ENCODE results near the gene METTL9.
"Not testable (repeated sequence)": the region's sequence is repeated elsewhere in the genome, so short reads cannot be mapped to it uniquely, and the experiment has no call there.

METTL9 gene

DNA sequence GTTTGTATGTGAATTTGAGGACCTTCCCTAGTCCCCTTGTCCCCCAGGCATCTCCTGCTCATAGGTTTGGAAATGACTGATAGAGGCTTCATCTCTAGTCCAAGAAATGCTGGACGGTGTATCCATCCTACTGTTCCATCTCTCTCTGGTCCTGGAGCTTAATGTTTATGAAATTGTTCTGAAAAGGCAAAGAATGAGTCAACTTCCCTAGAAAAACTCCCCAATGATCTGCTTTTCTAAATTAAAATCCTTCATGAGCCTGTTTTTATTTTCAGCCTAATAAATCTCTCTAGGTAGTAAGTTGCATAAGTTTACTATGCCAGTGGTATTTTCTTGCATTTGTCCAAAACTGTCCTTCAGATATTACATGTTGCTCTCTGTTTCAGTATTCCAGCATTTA, 55.1 kb downstream of the METTL9 start:
- no peak overlapping the region for H3K9ac ChIP-seq (ENCODE audit: low read depth, low read length)
- H3K9me3 ChIP-seq (replicated peaks; ENCODE audit: low read length) = no peaks in the 10 kb centered on the region
- peaks cover 51% of the 10 kb centered on the region for H3K36me3 ChIP-seq (ENCODE audit: insufficient read depth, low read length)
- H3K4me3 ChIP-seq (ENCODE audit: low read length) = no peak overlapping the region
- H3K4me1 ChIP-seq (ENCODE audit: control insufficient read depth, insufficient read depth, low read length) = peaks cover 15% of the 10 kb centered on the region
- H3K27me3 ChIP-seq (ENCODE audit: control insufficient read depth, insufficient read depth, low read length) = no peaks in the 10 kb centered on the region
- no peak overlapping the region for H3K4me2 ChIP-seq (ENCODE audit: low read length)

DNA sequence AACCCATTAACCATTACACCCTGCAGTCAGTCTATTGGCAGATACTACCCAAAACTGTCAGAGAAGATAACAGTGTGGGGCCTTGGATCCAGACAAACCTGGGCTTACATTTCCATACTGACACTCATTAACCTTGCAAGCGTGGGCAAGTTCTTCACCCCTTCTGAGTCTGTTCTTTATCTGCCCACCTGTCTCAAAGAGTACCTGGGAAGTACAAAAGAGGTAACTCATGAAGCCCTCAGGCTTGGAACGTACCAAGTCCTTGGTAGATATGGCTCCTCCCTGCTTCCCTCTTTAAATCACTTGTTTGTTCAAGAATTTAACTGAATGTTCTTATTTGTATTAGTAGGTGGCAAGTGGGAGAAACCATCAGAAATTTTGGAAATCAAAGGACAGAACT, 55.5 kb downstream of the METTL9 start:
- Histone ChIP-seq H3K27me3 (ENCODE audit: control insufficient read depth, insufficient read depth, low read length) (no peaks in the 10 kb centered on the region), H3K4me3 (ENCODE audit: low read length) (no peak overlapping the region), H3K4me2 (ENCODE audit: low read length) (no peak overlapping the region), H3K9me3 (replicated peaks; ENCODE audit: low read length) (no peaks in the 10 kb centered on the region), H3K36me3 (ENCODE audit: insufficient read depth, low read length) (peaks cover 49% of the 10 kb centered on the region), H3K4me1 (ENCODE audit: control insufficient read depth, insufficient read depth, low read length) (peaks cover 15% of the 10 kb centered on the region), H3K9ac (ENCODE audit: low read depth, low read length) (no peak overlapping the region)

DNA sequence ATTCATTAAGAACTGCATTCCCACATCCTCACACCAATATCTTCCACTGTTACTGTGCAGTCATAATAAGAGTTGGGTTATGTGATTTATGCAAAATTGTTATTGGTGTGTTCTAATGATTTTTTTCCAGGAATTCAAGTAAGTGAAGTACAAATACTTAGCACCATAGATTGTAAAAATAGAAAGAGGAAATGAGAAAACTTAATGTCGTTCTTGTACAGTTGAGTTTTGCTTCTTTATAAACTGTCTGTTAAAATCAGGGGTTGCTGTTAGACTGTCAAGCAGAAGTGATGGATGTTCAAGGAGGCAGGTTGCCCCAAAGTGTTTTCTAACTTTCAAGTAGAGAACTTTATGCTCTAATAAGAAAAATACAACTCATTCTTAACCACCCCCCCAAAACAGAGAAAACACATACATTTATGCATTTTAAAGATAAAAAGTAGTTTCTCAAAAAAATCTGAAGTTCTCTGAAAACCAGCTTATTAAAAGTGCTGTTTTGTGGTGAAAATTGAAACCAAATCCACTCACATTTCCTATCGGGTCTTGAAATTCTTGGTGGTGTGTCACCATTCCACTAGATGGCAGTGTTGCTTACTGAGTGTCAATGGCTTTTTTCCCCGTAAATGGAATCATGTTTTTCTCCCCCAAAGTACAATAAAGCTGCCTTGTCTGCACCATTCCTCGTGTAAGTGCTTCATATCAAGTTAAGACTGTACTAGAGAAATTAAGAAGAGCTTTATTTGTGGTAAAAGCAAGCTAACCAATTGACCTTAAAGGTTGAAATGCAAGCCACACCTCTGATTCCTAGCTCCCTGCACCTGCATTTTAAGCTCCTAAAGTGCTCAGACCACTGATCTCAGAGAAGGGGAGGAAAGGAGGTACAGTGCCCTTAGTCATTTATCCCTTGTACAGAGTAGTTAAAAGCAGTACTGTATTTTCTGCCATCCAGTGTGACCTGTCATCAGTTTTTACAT, 57.7 kb downstream of the METTL9 start:
- Histone ChIP-seq H3K27me3 (ENCODE audit: control insufficient read depth, insufficient read depth, low read length) (no peaks in the 10 kb centered on the region), H3K36me3 (ENCODE audit: insufficient read depth, low read length) (peaks cover 53% of the 10 kb centered on the region), H3K9ac (ENCODE audit: low read depth, low read length) (no peak overlapping the region), H3K9me3 (replicated peaks; ENCODE audit: low read length) (no peaks in the 10 kb centered on the region), H3K4me3 (ENCODE audit: low read length) (no peak overlapping the region), H3K4me2 (ENCODE audit: low read length) (no peak overlapping the region), H3K4me1 (ENCODE audit: control insufficient read depth, insufficient read depth, low read length) (peaks cover 15% of the 10 kb centered on the region)

DNA sequence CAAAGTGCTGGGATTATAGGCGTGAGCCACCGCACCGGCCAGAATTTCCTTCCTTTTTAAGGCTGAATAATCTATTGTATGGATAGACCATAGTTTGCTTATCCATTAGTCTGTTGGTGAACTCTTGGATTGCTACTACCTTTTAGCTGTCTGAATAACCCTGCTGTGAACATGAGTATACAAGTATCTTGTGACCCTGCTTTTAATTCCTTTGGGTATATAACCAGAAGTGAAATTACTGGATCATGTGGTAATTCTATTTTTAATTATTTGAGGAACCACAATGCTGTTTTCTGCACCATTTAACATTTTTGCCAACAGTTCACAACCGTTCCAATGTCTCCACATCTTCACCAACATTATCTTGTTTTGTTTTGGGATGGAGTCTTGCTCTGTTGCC, 59.7 kb downstream of the METTL9 start:
- H3K4me2 ChIP-seq (ENCODE audit: low read length) = no peak overlapping the region
- peaks cover 48% of the 10 kb centered on the region for H3K36me3 ChIP-seq (ENCODE audit: insufficient read depth, low read length)
- H3K4me1 ChIP-seq (ENCODE audit: control insufficient read depth, insufficient read depth, low read length) = peaks cover 10% of the 10 kb centered on the region
- H3K9me3 ChIP-seq (replicated peaks; ENCODE audit: low read length) = no peaks in the 10 kb centered on the region
- H3K27me3 ChIP-seq (ENCODE audit: control insufficient read depth, insufficient read depth, low read length) = peaks cover 4% of the 10 kb centered on the region
- no peak overlapping the region for H3K4me3 ChIP-seq (ENCODE audit: low read length)
- H3K9ac ChIP-seq (ENCODE audit: low read depth, low read length) = no peak overlapping the region

DNA sequence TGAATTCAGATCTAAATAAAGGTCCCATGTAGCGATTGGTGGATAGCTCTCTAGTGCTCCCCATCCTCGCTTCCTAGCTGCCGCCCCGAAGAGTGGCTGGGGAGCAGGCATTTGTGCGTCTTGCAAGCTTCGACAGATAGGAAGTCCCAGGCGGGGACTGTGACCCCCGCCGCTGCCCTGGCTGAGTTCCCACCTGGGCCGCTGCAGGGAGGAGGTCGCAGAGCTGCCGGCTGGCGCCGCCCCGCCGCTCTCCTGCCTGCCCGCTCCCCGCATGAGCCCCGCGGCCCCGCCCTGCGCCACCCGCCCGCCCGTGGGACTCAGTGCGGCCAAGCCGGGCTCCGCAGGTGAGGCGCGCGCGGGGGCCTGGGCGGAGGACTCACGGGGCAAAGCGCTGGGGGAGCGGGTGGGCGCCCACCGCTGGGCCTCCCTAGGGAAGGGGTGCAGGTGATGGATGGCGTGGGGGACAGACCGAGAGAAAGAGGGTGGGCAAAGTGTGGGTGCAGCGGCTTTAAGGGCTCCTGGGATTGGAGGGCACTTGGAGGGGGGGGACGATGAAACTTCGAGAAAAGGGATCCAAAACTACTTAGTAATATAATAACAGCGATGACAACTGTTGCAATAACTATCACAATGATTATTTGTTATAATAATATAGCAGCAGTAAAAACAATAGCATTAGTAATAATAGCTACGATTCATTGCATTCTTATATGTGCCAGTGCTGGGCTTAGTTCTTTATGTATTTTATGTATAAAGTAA, 64.7 kb downstream of the METTL9 start, which contains the start of gene OTOA:
TSS of gene OTOA (plus strand) at position 80 of the 759 bp plus-strand sequence. CDS start 14,547 bp downstream, outside the sequence.
- Histone ChIP-seq H3K9me3 (replicated peaks; ENCODE audit: low read length) (no peaks in the 10 kb centered on the region), H3K36me3 (ENCODE audit: insufficient read depth, low read length) (peaks cover 9% of the 10 kb centered on the region), H3K4me3 (ENCODE audit: low read length) (no peak within 1 kb of the TSS), H3K9ac (ENCODE audit: low read depth, low read length) (no peak within 1 kb of the TSS), H3K4me2 (ENCODE audit: low read length) (peak within 1 kb of the TSS; percentile 70), H3K27me3 (ENCODE audit: control insufficient read depth, insufficient read depth, low read length) (peaks cover 15% of the 10 kb centered on the region), H3K4me1 (ENCODE audit: control insufficient read depth, insufficient read depth, low read length) (no peaks in the 10 kb centered on the region)

DNA sequence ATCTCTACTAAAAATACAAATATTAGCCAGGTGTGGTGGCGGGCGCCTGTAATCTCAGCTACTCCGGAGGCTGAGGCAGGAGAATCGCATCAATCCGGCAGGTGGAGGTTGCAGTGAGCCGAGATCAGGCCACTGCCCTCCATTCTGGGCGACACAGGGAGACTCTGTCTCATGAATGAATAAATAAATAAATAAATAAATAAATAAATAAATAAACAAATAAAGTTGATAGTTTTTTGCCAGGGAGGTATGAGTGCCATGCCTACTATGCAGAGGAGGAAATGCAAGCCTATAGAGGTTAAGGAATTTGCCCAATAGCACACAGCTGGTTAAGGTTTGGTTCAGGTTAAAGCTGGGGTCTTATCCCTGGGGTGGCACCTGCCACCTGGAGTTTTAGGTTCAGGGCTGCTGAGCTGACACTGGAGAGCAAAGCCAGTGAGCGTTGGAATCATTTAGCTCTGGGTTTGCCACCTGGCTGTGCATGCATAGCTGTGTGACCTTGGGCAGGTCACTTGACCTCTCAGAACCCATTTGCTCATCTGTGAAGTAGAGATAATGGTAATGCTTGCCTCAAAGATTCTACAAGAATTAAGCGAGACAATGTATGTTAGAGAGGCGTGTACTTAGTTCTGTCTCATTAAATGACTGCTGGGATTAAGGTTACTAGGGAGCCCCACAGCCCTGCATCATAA, 65.6 kb downstream of the METTL9 start:
- no peak overlapping the region for H3K4me3 ChIP-seq (ENCODE audit: low read length)
- H3K9ac ChIP-seq (ENCODE audit: low read depth, low read length) = no peak overlapping the region
- peaks cover 20% of the 10 kb centered on the region for H3K27me3 ChIP-seq (ENCODE audit: control insufficient read depth, insufficient read depth, low read length)
- H3K36me3 ChIP-seq (ENCODE audit: insufficient read depth, low read length) = peaks cover 4% of the 10 kb centered on the region
- H3K4me2 ChIP-seq (ENCODE audit: low read length) = no peak overlapping the region
- no peaks in the 10 kb centered on the region for H3K4me1 ChIP-seq (ENCODE audit: control insufficient read depth, insufficient read depth, low read length)
- H3K9me3 ChIP-seq (replicated peaks; ENCODE audit: low read length) = no peaks in the 10 kb centered on the region

DNA sequence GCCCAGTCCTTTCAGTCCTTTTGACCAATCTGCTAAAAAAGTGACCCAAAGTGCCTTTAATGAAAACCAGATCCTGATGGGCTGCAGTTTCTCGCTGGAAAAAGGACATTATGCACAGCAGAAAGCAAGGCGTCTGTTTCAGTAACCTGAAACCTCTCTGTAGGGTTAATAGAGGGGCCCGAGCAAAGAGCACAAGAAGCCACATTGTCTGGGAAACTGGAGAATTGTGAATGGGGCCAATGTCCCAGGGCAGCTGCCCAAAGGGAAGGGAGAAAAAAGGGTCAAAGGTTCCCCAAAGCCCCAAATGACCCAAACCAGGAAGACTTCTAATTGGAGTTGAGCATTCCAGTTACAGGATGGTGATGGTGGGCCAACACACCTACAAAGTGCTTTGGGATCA, 67.4 kb downstream of the METTL9 start:
- no peaks in the 10 kb centered on the region for H3K9me3 ChIP-seq (replicated peaks; ENCODE audit: low read length)
- H3K4me1 ChIP-seq (ENCODE audit: control insufficient read depth, insufficient read depth, low read length) = no peaks in the 10 kb centered on the region
- peaks cover 24% of the 10 kb centered on the region for H3K27me3 ChIP-seq (ENCODE audit: control insufficient read depth, insufficient read depth, low read length)
- H3K9ac ChIP-seq (ENCODE audit: low read depth, low read length) = no peak overlapping the region
- no peaks in the 10 kb centered on the region for H3K36me3 ChIP-seq (ENCODE audit: insufficient read depth, low read length)
- no peak overlapping the region for H3K4me2 ChIP-seq (ENCODE audit: low read length)
- H3K4me3 ChIP-seq (ENCODE audit: low read length) = no peak overlapping the region

DNA sequence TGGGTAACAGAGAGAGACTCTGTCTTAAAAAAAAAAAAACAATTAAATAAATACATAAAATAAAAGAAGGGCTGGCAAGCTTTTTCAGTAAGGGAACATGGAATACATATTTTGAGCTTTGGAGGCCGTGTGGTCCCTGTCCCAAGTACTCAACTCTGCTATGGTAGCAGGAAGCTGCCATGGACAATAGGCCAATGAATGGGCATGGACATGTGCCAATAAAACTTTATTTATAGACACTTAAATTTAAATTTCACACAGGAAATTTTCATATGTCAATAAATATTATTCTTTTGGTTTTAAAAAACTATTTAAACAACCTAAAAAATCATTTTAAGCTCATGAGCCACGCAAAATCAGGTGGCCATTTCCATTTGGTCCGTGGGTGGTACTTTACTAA, 68.2 kb downstream of the METTL9 start:
- no peaks in the 10 kb centered on the region for H3K4me1 ChIP-seq (ENCODE audit: control insufficient read depth, insufficient read depth, low read length)
- H3K4me3 ChIP-seq (ENCODE audit: low read length) = no peak overlapping the region
- no peak overlapping the region for H3K4me2 ChIP-seq (ENCODE audit: low read length)
- H3K9me3 ChIP-seq (replicated peaks; ENCODE audit: low read length) = no peaks in the 10 kb centered on the region
- H3K36me3 ChIP-seq (ENCODE audit: insufficient read depth, low read length) = no peaks in the 10 kb centered on the region
- H3K9ac ChIP-seq (ENCODE audit: low read depth, low read length) = no peak overlapping the region
- peaks cover 24% of the 10 kb centered on the region for H3K27me3 ChIP-seq (ENCODE audit: control insufficient read depth, insufficient read depth, low read length)

DNA sequence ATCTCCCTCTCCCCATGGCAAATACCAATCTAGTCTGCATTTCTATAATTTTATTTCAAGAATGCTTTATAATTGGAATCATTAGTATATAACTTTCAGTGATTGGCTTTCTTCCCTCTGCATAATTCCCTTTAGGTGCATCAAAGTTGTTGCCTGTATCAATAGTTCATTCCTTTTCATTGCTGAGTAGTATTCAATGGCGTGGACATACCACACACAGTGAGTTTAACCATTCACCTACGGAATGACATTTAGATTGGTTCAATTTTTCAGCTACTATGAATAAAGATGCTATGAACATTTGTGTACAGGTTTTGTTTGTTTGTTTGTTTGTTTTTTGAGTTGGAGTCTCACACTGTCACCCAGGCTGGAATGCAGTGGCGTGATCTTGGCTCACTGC, 74.1 kb downstream of the METTL9 start:
- no peak overlapping the region for H3K4me3 ChIP-seq (ENCODE audit: low read length)

DNA sequence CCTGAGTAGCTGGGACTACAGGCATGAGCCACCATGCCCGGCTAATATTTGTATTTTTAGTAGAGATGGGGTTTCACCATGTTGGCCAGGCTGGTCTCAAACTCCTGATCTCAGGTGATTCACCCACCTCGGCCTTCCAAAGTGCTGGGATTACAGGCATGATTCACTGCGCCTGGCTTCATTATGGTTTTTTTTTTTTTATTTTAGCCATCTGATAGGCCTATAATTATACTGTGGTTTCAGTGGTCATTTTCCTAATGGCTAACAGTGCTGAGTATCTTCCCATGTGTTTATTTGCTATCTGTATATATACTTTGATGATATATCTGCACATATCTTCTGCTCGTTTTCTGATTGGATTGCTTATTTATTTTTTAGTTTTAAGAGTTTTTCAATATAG, 75.1 kb downstream of the METTL9 start:
- H3K9me3 ChIP-seq (replicated peaks; ENCODE audit: low read length); H3K4me1 ChIP-seq (ENCODE audit: control insufficient read depth, insufficient read depth, low read length); H3K4me3 ChIP-seq (ENCODE audit: low read length); H3K9ac ChIP-seq (ENCODE audit: low read depth, low read length); H3K4me2 ChIP-seq (ENCODE audit: low read length); H3K36me3 ChIP-seq (ENCODE audit: insufficient read depth, low read length): not testable (repeated sequence)
- H3K27me3 ChIP-seq (ENCODE audit: control insufficient read depth, insufficient read depth, low read length) = peaks cover 22% of the 10 kb centered on the region

More for the DNA sequence above, 74.1 kb downstream of the METTL9 start:
- Histone ChIP-seq H3K9ac (ENCODE audit: low read depth, low read length) (no peak overlapping the region), H3K9me3 (replicated peaks; ENCODE audit: low read length) (no peaks in the 10 kb centered on the region), H3K4me1 (ENCODE audit: control insufficient read depth, insufficient read depth, low read length) (no peaks in the 10 kb centered on the region), H3K4me2 (ENCODE audit: low read length) (no peak overlapping the region), H3K36me3 (ENCODE audit: insufficient read depth, low read length) (no peaks in the 10 kb centered on the region), H3K27me3 (ENCODE audit: control insufficient read depth, insufficient read depth, low read length) (peaks cover 18% of the 10 kb centered on the region)

DNA sequence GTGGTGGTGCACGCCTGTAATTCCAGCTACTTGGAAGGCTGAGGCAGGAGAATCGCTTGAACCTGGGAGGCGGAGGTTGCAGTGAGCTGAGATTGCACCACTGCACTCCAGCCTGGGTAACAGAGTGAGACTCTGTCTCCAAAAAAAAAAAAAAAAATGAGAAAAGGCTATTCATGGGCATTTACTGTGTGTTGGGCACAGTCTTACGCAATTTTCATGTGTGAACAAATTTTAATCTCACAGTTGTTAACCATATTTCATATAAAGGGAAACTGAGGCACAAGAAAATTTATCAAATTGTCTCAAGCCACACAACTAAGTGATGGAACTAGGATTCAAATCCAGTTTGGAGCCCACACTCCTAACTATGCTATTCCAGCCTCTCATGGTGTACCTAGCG, 81.3 kb downstream of the METTL9 start:
- H3K9ac ChIP-seq (ENCODE audit: low read depth, low read length); H3K36me3 ChIP-seq (ENCODE audit: insufficient read depth, low read length): not testable (repeated sequence)

More for the DNA sequence above, 81.3 kb downstream of the METTL9 start:
- H3K27me3 ChIP-seq (ENCODE audit: control insufficient read depth, insufficient read depth, low read length) = peaks cover 24% of the 10 kb centered on the region
- H3K4me1 ChIP-seq (ENCODE audit: control insufficient read depth, insufficient read depth, low read length); H3K4me3 ChIP-seq (ENCODE audit: low read length); H3K9me3 ChIP-seq (replicated peaks; ENCODE audit: low read length); H3K4me2 ChIP-seq (ENCODE audit: low read length): not testable (repeated sequence)
